Dendritic cell treated with granulocyte-macrophage colony-stimulating factor and Interleukin-4, amounts not matched to agents 40 ng/mL and 50 ng/mL, for 4 days (primary cell): ENCODE measurements around the gene SLC12A8.

Experiments used
- H3K27ac Mint-ChIP-seq: one replicate; pipeline ENCODE4 v1.8.0; 2022; ENCODE audit warnings: mild to moderate bottlenecking, mixed read lengths
- H3K27me3 Mint-ChIP-seq: one replicate; pipeline ENCODE4 v1.8.0; 2022; ENCODE audit warnings: mild to moderate bottlenecking, mixed read lengths
- H3K36me3 Mint-ChIP-seq: one replicate; pipeline ENCODE4 v1.8.0; 2022; ENCODE audit warnings: low read depth, mixed read lengths
- H3K4me1 Mint-ChIP-seq: one replicate; pipeline ENCODE4 v1.8.0; 2022; ENCODE audit warnings: low read depth, mixed read lengths
- H3K4me3 Mint-ChIP-seq: one replicate; pipeline ENCODE4 v1.8.0; 2022; ENCODE audit warnings: mild to moderate bottlenecking, moderate library complexity, mixed read lengths
- H3K9me3 Mint-ChIP-seq: one replicate; pipeline ENCODE4 v1.8.0; 2022; ENCODE audit warnings: mixed read lengths
- intact Hi-C: fragments of 100-400 bp; cut with micrococcal nuclease; formaldehyde crosslinking; loops from one replicate; pipeline ENCODE4 v1.15.0; 2022

SLC12A8 gene

GRCh38 chr3:125232401-125232800 lies 19.9 kb upstream of the SLC12A8 start:
- no peaks in the 10 kb centered on the region for H3K4me1 Mint-ChIP-seq
- intact Hi-C loops: no loop called here
- H3K36me3 Mint-ChIP-seq: peaks cover 52% of the 10 kb centered on the region

GRCh38 chr3:125231895-125232294 lies 19.3 kb upstream of the SLC12A8 start:
- H3K36me3 Mint-ChIP-seq: peaks cover 47% of the 10 kb centered on the region
- no peaks in the 10 kb centered on the region for H3K4me1 Mint-ChIP-seq
- no peaks in the 10 kb centered on the region for H3K27me3 Mint-ChIP-seq
- H3K9me3 Mint-ChIP-seq: no peaks in the 10 kb centered on the region
- H3K27ac Mint-ChIP-seq: no peak overlapping the region
- H3K4me3 Mint-ChIP-seq: no peak overlapping the region
- intact Hi-C loops: no loop called here

More at GRCh38 chr3:125232401-125232800, 19.9 kb upstream of the SLC12A8 start:
- no peaks in the 10 kb centered on the region for H3K9me3 Mint-ChIP-seq
- H3K27me3 Mint-ChIP-seq: no peaks in the 10 kb centered on the region
- no peak overlapping the region for H3K27ac Mint-ChIP-seq
- no peak overlapping the region for H3K4me3 Mint-ChIP-seq

GRCh38 chr3:125229707-125230106 lies 17.2 kb upstream of the SLC12A8 start:
- intact Hi-C loops: no loop called here
- no peaks in the 10 kb centered on the region for H3K9me3 Mint-ChIP-seq
- no peaks in the 10 kb centered on the region for H3K27me3 Mint-ChIP-seq
- no peak overlapping the region for H3K27ac Mint-ChIP-seq
- H3K36me3 Mint-ChIP-seq: peaks cover 33% of the 10 kb centered on the region
- H3K4me3 Mint-ChIP-seq: no peak overlapping the region
- no peaks in the 10 kb centered on the region for H3K4me1 Mint-ChIP-seq

GRCh38 chr3:125229168-125229567 lies 16.6 kb upstream of the SLC12A8 start:
- Mint-ChIP-seq H3K36me3 (peaks cover 33% of the 10 kb centered on the region), H3K27ac (no peak overlapping the region), H3K4me1 (no peaks in the 10 kb centered on the region), H3K27me3 (no peaks in the 10 kb centered on the region), H3K9me3 (no peaks in the 10 kb centered on the region), H3K4me3 (no peak overlapping the region)
- intact Hi-C loops: no loop called here

- intact Hi-C loops: no loop called here
- Mint-ChIP-seq H3K4me1 (peaks cover 14% of the 10 kb centered on the region), H3K9me3 (no peaks in the 10 kb centered on the region), H3K27ac (no peak overlapping the region), H3K27me3 (peaks cover 8% of the 10 kb centered on the region), H3K4me3 (no peak overlapping the region), H3K36me3 (no peaks in the 10 kb centered on the region)
These were observed 9.3 kb upstream of the SLC12A8 start for GRCh38 chr3:125221831-125222230.

- intact Hi-C loops: no loop called here
- Mint-ChIP-seq H3K36me3 (no peaks in the 10 kb centered on the region), H3K27me3 (peaks cover 12% of the 10 kb centered on the region), H3K4me1 (peaks cover 14% of the 10 kb centered on the region), H3K9me3 (no peaks in the 10 kb centered on the region), H3K27ac (no peak overlapping the region), H3K4me3 (no peak overlapping the region)
These were observed 8.3 kb upstream of the SLC12A8 start for GRCh38 chr3:125220727-125221429.

- intact Hi-C loops: no loop called here
- Mint-ChIP-seq H3K36me3 (no peaks in the 10 kb centered on the region), H3K9me3 (no peaks in the 10 kb centered on the region), H3K4me1 (peaks cover 14% of the 10 kb centered on the region), H3K4me3 (no peak overlapping the region), H3K27ac (no peak overlapping the region), H3K27me3 (peaks cover 15% of the 10 kb centered on the region)
These were observed 7.6 kb upstream of the SLC12A8 start for GRCh38 chr3:125220183-125220582.

- peaks cover 24% of the 10 kb centered on the region for H3K27me3 Mint-ChIP-seq
- H3K36me3 Mint-ChIP-seq: no peaks in the 10 kb centered on the region
- H3K4me1 Mint-ChIP-seq: peaks cover 19% of the 10 kb centered on the region
- H3K9me3 Mint-ChIP-seq: no peaks in the 10 kb centered on the region
- no peak overlapping the region for H3K27ac Mint-ChIP-seq
- intact Hi-C loops: no loop called here
- H3K4me3 Mint-ChIP-seq: no peak overlapping the region
These were observed 6.7 kb upstream of the SLC12A8 start for GRCh38 chr3:125219261-125219701.

- Mint-ChIP-seq H3K36me3 (no peaks in the 10 kb centered on the region), H3K27me3 (peaks cover 57% of the 10 kb centered on the region), H3K4me3 (no peak overlapping the region), H3K4me1 (peaks cover 10% of the 10 kb centered on the region), H3K27ac (no peak overlapping the region), H3K9me3 (no peaks in the 10 kb centered on the region)
- intact Hi-C loops: no loop called here
These were observed 2.2 kb upstream of the SLC12A8 start for GRCh38 chr3:125214738-125215137.

- H3K27me3 Mint-ChIP-seq: peaks cover 62% of the 10 kb centered on the region
- H3K9me3 Mint-ChIP-seq: no peaks in the 10 kb centered on the region
- no peak overlapping the region for H3K4me3 Mint-ChIP-seq
- intact Hi-C loops: no loop called here
- no peak overlapping the region for H3K27ac Mint-ChIP-seq
- no peaks in the 10 kb centered on the region for H3K36me3 Mint-ChIP-seq
- peaks cover 10% of the 10 kb centered on the region for H3K4me1 Mint-ChIP-seq
These were observed 1.5 kb upstream of the SLC12A8 start for GRCh38 chr3:125213946-125214542.

GRCh38 chr3:125213364-125213755 lies 812 bp upstream of the SLC12A8 start:
- intact Hi-C loops: no loop called here
- H3K4me1 Mint-ChIP-seq: peaks cover 10% of the 10 kb centered on the region
- no peak overlapping the region for H3K27ac Mint-ChIP-seq
- no peaks in the 10 kb centered on the region for H3K36me3 Mint-ChIP-seq
- H3K9me3 Mint-ChIP-seq: no peaks in the 10 kb centered on the region
- peaks cover 63% of the 10 kb centered on the region for H3K27me3 Mint-ChIP-seq
- H3K4me3 Mint-ChIP-seq: no peak overlapping the region

GRCh38 chr3:125212091-125212508 lies 448 bp downstream of the SLC12A8 start:
- intact Hi-C loops: no loop called here
- Mint-ChIP-seq H3K4me1 (peaks cover 10% of the 10 kb centered on the region), H3K4me3 (no peak overlapping the region), H3K9me3 (no peaks in the 10 kb centered on the region), H3K36me3 (no peaks in the 10 kb centered on the region), H3K27ac (no peak overlapping the region), H3K27me3 (peaks cover 63% of the 10 kb centered on the region)

GRCh38 chr3:125211523-125212090 lies 941 bp downstream of the SLC12A8 start:
- Mint-ChIP-seq H3K27me3 (peaks cover 66% of the 10 kb centered on the region), H3K4me1 (peaks cover 10% of the 10 kb centered on the region), H3K4me3 (no peak overlapping the region), H3K9me3 (no peaks in the 10 kb centered on the region), H3K36me3 (no peaks in the 10 kb centered on the region), H3K27ac (no peak overlapping the region)
- intact Hi-C loops: no loop called here

- no peak overlapping the region for H3K4me3 Mint-ChIP-seq
- no peak overlapping the region for H3K27ac Mint-ChIP-seq
- H3K9me3 Mint-ChIP-seq: no peaks in the 10 kb centered on the region
- intact Hi-C loops: loop anchor here (10.0 kb wide), 1 partner anchor 213 kb away; no protein-coding TSS in a partner anchor
- H3K36me3 Mint-ChIP-seq: no peaks in the 10 kb centered on the region
- peaks cover 5% of the 10 kb centered on the region for H3K4me1 Mint-ChIP-seq
- H3K27me3 Mint-ChIP-seq: peaks cover 38% of the 10 kb centered on the region
These were observed 4.5 kb downstream of the SLC12A8 start for GRCh38 chr3:125207949-125208568.
